NOMO-1 treated with DMSO at 0.1 percent for 48 hours (cell line): ENCODE results near the gene ALG1.
"Not testable (repeated sequence)": the region's sequence is repeated elsewhere in the genome, so short reads cannot be mapped to it uniquely, and the experiment has no call there.

Source experiments
- DNase-seq: peaks from one replicate; lab custom pipeline; 2025; ENCODE audit not compliant: unreplicated experiment; lab: John Stamatoyannopoulos, UW

ALG1 gene

GRCh38 chr16:5097061-5097469 is 25.4 kb downstream of the ALG1 start:
- DNase-seq, result not testable (repeated sequence)

GRCh38 chr16:5097470-5098220 is 26.0 kb downstream of the ALG1 start, which contains the start of gene EEF2KMT:
EEF2KMT (minus strand) TSS chr16:5097795; CDS start chr16:5097739, 56 bp downstream.
- peak; percentile 96 for DNase-seq

GRCh38 chr16:5098221-5099159 is 26.8 kb downstream of the ALG1 start:
- DNase-seq, result not testable (repeated sequence)

DNA sequence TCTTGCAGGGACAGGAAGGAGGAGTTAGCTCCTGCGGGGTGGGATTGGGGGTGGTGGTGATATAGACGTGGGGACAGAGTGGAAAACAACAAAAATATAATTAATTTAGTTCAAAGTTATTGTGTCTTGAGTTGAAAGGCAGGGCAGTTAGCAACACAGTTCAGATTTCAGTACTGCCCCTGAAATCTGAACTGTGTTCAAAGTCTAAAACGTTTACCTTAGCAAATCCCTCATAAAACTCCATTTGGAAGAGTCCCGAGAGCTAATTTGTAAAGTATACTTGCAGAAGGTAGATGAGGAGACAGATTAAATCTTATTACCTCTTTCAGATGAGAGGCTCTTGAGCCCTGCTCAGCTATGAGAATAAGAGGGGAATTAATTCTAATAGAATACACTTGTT is 27.5 kb downstream of the ALG1 start:
- not testable (repeated sequence) for DNase-seq

GRCh38 chr16:5103296-5104032 is 31.8 kb downstream of the ALG1 start:
- not testable (repeated sequence) for DNase-seq

GRCh38 chr16:5105039-5105438 is 33.4 kb downstream of the ALG1 start:
- not testable (repeated sequence) for DNase-seq

DNA sequence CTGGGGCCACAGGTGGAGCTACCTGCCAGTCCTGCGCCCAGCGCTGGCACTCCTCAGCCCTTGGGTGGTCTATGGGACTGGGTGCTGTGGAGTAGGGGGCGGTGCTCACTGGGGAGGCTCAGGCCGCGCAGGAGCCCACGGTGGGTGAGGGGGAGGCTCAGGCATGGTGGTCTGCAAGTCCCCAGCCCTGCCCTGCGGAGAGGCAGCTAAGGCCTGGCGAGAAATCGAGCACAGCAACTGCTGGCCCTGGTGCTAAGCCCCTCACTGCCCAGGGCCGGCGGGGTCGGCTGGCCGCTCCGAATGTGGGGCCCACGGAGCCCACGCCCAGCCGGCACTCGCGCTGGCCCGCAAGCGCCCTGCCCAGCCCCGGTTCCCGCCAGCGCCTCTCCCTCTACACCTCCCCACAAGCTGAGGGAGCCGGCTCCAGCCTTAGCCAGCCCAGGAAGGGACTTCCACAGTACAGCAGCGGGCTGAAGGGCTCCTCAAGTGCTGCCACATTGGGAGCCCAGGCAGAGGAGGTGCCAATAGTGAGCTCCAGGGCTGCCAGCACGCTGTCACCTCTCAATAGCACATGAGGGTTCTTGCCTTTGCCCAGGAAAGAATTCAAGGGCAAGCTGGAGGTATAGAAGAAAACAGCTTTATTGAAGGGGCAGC is 37.0 kb downstream of the ALG1 start:
- DNase-seq, result no peak

GRCh38 chr16:5110933-5111332 is 39.3 kb downstream of the ALG1 start:
- not testable (repeated sequence) for DNase-seq

DNA sequence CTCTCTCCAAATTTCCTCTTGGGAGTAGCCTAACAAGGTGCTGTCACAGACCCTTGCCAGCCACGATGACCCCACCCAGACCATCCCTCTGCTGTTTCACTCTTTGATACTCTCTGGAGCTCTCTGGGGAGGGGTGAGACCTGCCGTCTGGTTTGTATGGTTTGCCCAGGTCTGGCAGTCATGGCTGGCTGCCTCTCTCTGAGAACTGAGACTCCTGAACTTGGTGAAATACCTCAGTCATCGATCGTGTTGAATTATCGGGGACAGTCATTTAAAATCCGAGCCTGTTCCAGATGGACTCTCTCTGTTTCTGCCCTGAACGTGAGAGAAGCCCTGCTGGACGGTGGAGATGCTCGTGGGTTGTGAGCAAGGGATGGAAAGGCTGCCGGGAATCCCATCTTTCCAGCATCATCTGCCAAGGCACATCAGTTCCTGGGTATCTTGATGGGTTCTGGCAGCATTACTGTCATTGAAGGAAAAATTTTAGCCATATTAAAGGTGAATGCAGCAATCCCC is 45.2 kb downstream of the ALG1 start:
- DNase-seq, result not testable (repeated sequence)

GRCh38 chr16:5117300-5118087 is 45.9 kb downstream of the ALG1 start:
- DNase-seq, result not testable (repeated sequence)

DNA sequence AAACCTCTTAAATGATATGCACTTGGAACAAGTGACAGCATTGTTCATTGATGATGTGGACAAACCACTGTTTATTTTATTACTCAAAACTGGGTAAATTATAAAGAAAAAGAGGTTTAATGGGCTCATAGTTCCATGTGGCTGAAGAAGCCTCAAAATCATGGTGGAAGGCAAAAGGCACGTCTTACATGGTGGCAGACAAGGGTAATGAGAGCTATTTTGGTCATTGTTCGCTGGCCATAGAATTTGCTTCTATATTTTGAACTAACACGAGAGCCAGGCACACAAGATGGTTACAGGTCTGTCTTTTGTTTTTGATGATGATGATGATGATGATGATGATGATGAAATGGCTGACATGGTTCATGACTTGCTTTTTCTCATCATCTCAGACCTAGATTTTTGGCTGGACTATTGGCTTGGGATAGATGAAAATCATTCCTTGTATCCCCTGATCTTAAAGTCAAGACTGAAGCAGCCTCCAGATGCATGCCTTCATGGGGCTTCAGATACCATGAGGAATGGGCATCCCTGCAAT is 59.9 kb downstream of the ALG1 start:
- DNase-seq, result not testable (repeated sequence)

- not testable (repeated sequence) for DNase-seq
Observed at GRCh38 chr16:5132915-5133600, 61.4 kb downstream of the ALG1 start.

DNA sequence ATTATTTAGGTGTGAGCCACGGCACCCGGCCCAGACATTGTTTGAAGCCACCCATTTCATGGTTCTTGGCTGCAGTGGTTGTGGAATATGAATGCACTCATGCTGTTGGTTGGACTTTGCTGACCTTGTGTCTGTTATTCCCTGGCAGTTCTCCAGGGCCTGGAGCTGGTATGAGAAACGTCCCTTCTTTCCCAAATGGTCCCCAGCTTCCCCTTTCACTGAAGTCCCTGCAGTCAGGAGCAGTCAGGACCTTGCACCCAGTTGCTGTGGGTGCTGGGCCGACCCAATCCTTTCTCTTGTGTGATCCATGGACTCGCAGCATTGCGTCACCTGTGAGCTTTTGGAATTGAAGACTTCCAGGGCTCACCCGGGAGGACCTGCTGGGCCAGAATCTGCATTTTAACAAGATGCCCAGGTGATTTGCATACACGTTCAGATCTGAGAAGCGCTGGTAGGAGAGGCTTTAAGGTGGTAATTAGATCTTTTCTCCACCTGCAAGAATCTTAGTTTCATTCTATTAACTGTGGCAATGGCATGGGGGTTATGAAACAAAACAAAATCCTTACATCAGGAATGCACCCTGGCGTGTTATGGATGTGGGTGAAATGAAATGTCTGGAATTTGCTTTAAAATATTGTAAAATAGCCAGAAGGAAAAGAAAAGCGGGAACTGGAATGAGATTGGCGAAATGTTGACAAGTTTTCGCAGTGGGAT is 63.3 kb downstream of the ALG1 start:
- not testable (repeated sequence) for DNase-seq
